GM12891 (cell line): ENCODE results near the gene CDS2.

Experiments used
- DNase-seq: peaks from one replicate; pipeline ENCODE4 v3.0.0; 2011; ENCODE audit warnings: low spot score; ENCODE audit not compliant: insufficient read length
- FAIRE-seq: peaks from 2 replicates; lab custom pipeline; 2011; peaks lifted over from hg19 to GRCh38; lab: Jason Lieb, UNC
- PAX5 ChIP-seq: IDR thresholded peaks from 2 replicates; pipeline ENCODE4 v1.6.1; 2011; ENCODE audit warnings: low read length, moderate library complexity, mild to moderate bottlenecking; ENCODE audit not compliant: insufficient read depth, severe bottlenecking
- POLR2A ChIP-seq: IDR thresholded peaks from 2 replicates; pipeline ENCODE4 v1.6.1; 2011; ENCODE audit warnings: low read depth, low read length, control low read depth
- POLR2AphosphoS5 ChIP-seq: IDR thresholded peaks from 2 replicates; pipeline ENCODE4 v1.6.1; 2011; ENCODE audit warnings: low read depth, low read length, control low read depth
- POU2F2 ChIP-seq: IDR thresholded peaks from 2 replicates; pipeline ENCODE4 v1.6.1; 2011; ENCODE audit warnings: low read depth, mild to moderate bottlenecking, control low read depth, low read length, moderate library complexity
- SPI1 ChIP-seq: IDR thresholded peaks from 2 replicates; pipeline ENCODE4 v1.6.1; 2011; ENCODE audit warnings: low read depth, low read length, control low read depth
- TAF1 ChIP-seq: IDR thresholded peaks from 2 replicates; pipeline ENCODE4 v1.6.1; 2011; ENCODE audit warnings: low read depth, low read length, control low read depth

The CDS2 gene

DNA sequence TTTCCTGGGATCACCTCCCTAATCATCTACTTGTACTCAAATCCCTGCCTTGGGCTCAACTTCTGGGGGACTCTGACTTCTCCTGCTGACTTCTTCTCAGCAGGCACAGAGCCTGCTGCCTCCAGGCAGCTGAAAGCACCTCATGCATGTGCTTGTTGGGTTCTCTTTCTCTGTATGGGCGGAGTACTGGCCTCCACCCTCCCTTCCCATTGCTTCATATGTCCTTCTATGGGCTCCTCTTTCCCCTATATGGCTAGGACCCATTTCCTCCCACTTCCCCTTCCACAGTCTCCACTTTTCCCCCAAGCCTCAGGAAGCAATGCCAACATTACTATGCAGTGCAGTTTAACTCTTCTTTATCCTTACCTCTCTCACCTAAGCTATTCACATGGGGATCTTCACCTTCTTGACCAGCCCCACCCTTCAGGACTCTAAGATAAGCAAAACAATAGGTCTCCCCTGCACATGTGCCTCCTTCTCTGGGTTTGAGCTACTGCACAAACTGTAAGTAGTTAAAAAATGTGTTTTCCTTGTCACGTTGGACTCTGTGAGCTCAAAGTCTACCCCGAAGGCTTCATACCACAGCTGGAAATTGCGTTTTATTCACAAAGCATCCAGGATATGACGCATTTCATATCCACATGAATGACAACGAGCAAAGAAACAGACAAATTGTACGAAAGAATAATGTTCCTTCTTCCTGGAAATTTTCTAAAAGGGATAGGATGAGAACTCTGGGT, 93.7 kb downstream of the CDS2 start:
- FAIRE-seq (no peak), DNase-seq (no peak)
- TF ChIP-seq PAX5 (no peak), POLR2A (no peak), SPI1 (no peak)

DNA sequence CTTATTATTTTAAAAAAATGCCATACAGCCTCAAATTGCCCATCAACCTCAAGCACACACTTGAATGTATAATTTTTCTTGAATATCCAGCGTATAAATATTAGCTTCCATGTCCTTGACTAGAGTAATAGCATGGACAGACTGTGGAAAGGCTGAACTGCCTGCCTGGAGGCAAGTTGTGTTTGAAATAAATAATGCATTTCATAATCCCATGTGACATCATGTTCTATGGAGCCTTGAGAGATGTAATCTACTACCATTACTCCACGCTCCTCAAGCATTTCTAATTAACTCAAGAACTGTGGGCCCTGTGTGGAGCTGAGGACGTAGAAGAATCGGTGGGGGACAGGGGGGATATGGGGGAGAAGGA, 94.2 kb downstream of the CDS2 start:
- FAIRE-seq (no peak), DNase-seq (no peak)
- TF ChIP-seq SPI1 (no peak), POLR2AphosphoS5 (no peak), TAF1 (no peak), POU2F2 (no peak), POLR2A (no peak)

DNA sequence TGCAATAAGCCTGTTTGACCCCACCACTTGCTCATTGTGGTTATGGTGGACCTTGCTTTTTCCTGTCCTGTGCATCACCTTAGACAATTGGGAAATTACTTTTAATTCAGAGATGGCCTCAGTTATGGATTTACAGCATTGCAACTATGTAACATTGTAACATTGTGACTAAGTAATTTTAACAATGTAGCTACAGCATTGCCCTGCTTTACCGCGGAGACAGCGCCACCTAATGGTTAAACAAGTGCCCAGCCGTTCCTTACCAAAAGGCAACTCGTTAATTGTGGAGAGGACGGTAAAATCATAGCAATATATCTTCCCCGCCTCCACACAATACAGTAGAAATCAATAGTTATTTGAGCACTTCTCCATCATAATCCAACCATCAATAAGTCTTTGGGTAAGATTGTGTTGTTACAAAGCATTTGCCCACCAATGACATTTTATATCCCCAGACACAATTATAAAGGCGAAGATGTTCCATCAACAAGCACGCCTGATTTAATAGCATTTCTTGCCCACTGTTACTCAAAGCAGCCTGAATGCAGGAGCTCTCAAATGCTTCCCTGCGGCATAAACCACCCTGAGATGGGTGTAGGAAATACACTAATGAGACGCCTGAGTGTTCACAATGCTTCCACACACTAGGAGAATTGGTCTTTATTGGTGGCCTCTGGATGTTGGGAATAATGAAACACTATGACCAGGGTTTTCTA, 96.3 kb downstream of the CDS2 start:
- FAIRE-seq (peak; percentile 94), DNase-seq (peak; percentile 32)
- no peak for TF ChIP-seq PAX5
- TF ChIP-seq POU2F2, result no peak
- TF ChIP-seq SPI1, result no peak
- TF ChIP-seq POLR2A, result no peak
- no peak for TF ChIP-seq TAF1
- TF ChIP-seq POLR2AphosphoS5, result no peak

DNA sequence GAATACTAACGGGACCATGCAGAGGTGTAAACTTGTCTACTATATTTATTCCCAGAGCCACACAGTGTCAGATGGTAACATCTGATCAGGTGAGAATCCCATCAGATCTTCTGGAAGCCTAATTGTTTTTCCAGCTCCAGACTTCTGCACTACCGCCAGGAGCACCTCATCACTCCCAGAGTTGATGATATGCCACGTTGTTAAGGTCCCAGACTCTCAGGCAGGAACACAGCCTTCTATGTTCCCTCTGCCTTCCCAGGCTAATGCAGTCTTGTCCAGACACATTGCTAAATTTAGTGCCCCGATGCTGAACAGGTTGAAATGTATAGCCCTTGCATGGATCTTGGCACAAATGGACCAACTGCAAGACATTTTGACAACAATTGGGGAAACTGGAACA, 103.7 kb downstream of the CDS2 start:
- DNase-seq, result no peak
- TF ChIP-seq TAF1 (no peak), SPI1 (no peak), POLR2A (no peak), PAX5 (no peak), POLR2AphosphoS5 (no peak), POU2F2 (no peak)
- FAIRE-seq, result no peak

DNA sequence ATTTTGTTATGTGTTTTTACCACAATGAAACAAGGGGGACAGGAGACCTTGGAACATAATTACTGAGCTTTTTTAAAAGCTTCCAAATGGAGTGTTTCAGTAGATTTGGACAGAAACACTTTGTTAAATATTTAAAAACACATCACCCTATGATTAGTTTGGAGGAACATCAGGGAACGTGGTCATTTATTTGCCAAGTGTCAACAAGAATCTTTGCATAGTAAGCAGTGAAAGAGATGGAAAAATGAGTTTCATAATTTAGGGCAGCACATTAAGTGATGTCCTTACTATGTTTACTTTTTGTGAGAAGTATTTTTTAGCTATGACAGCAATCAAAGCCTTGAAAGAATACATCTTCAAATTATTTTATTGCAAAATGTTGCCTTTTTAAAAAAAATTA, 107.3 kb downstream of the CDS2 start:
- TF ChIP-seq POLR2AphosphoS5, result no peak
- TF ChIP-seq TAF1, result no peak
- FAIRE-seq (no peak), DNase-seq (no peak)

DNA sequence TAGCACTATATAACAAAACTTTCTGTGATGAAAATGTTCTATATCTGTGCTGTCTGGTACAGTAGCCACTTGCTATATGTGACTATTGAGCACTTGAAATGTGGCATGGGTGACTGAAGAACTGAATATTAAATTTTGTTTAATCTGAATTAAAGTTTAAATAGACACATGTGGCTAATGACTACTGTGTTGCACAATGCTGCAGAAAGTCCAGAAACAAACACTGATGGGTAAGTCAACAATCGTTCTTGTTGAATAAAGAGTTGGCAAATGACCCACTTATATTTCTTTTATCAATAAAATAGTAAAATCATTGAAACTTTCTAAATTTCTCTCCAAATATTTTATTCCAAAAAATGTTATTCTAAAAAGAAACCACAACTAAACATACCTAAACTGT, 108.2 kb downstream of the CDS2 start:
- TF ChIP-seq SPI1 (no peak), POLR2AphosphoS5 (no peak), PAX5 (no peak), TAF1 (no peak), POU2F2 (no peak), POLR2A (no peak)
- no peak for DNase-seq
- no peak for FAIRE-seq
